Adrenal gland (tissue), 19 donors: ENCODE measurements around the gene SELENOK. TPM values are rescaled to one million over a fixed set of nuclear protein-coding genes. Genes with fewer than 3 reads are reported as not detected.

Experiments used
- DNase-seq, 7 donors: peaks; one replicate each; pipeline ENCODE4 v3.0.0-alpha.2; 2019 to 2020
- H3K27ac ChIP-seq, 5 donors: fragments of 200-600 bp; sonication (generic) in 4 of 5; 1 replicate in 3 of 5; 2 replicates in 2 of 5; pipeline versions ENCODE4 v1.5.1 to v1.8.0; 2016 to 2020; ENCODE audit warnings: mild to moderate bottlenecking in 1 of 5
- H3K27me3 ChIP-seq: fragments of 200-600 bp; 2 replicates; pipeline ENCODE4 v1.8.0; 2021
- H3K36me3 ChIP-seq, 2 donors: fragments of 200-600 bp; replicated peaks in 1 of 2; 1 replicate in 1 of 2; 2 replicates in 1 of 2; pipeline versions ENCODE4 v1.5.1 to v1.8.0; 2018 to 2022
- H3K4me1 ChIP-seq, 2 donors: fragments of 200-600 bp; replicated peaks in 1 of 2; 1 replicate in 1 of 2; 2 replicates in 1 of 2; pipeline versions ENCODE4 v1.5.1 to v1.8.0; 2018 to 2021
- H3K4me3 ChIP-seq, 4 donors: fragments of 200-600 bp; sonication (generic) in 3 of 4; one replicate each; pipeline ENCODE4 v1.5.1; 2016 to 2018
- H3K9me3 ChIP-seq, 3 donors: fragments of 200-600 bp; sonication (generic) in 1 of 3; replicated peaks in 1 of 3; 1 replicate in 2 of 3; 2 replicates in 1 of 3; pipeline versions ENCODE4 v1.5.1 to v1.8.0; 2016 to 2021
- CTCF ChIP-seq, 6 experiments: fragments of 450-650 bp in 4 of 6; fragments of 200-600 bp in 2 of 6; sonication (generic) in 1 of 6; IDR thresholded peaks; 1 replicate in 5 of 6; 2 replicates in 1 of 6; pipeline versions ENCODE4 v1.5.1 to v1.8.0; 2016 to 2021; ENCODE audit warnings: antibody characterized with exemption in 6 of 6, mild to moderate bottlenecking in 2 of 6, moderate library complexity in 1 of 6
- POLR2A ChIP-seq, 2 donors: fragments of 450-650 bp; IDR thresholded peaks; one replicate each; pipeline ENCODE4 v1.6.1; 2017; ENCODE audit warnings: antibody characterized with exemption in 2 of 2, mild to moderate bottlenecking in 2 of 2, moderate library complexity in 1 of 2
- WGBS, 4 donors: extraction: QIAGEN DNeasy Blood & Tissue Kit in 2 of 4; methylation state at CpG; one replicate each; pipeline versions ENCODE4 v1.1.5 to v1.1.7; 2013 to 2017; 5-methylcytosine and 5-hydroxymethylcytosine counted together
- intact Hi-C, 2 donors: fragments of 100-400 bp; cut with DNase I; formaldehyde crosslinking; loops; one replicate each; pipeline versions ENCODE4 v1.14.1 to v1.15.0; 2022 to 2023
- long read RNA-seq, 10 donors: library from polyadenylated mRNA in 3 of 10; unstranded in 2 of 10; stranded (forward) in 1 of 10; transcript quantifications; one replicate each; pipeline ENCODE4 v2.0.0 and lab custom pipeline, GENCODE V29; 2021 to 2026
- polyA plus RNA-seq, 3 donors: library from polyadenylated mRNA; stranded (reverse); fragments of 200-250 nt in 2 of 3; fragments of 350-450 nt in 1 of 3; fragmentation: Illumina TruSeq in 1 of 3; extraction: RNeasy Lipid Tissue Mini Kit (QIAGEN cat#74804) in 1 of 3; gene quantifications; one replicate each; pipeline ENCODE4 v1.2.3, GENCODE V29; 2013 to 2014
- total RNA-seq, 9 donors: library from RNA; depleted of rRNA in 4 of 9; stranded (reverse); fragments of >200 nt in 4 of 9; fragments of 120-200 nt in 1 of 9; fragmentation: NEBNext Ultra II Directional in 1 of 9; extraction: Animal tissue kit (Norgen Biotek cat#: 25700) in 1 of 9; gene quantifications; one replicate each; pipeline versions ENCODE4 v1.1.0 to v1.2.4, GENCODE V29; 2013 to 2023
- donor health status: healthy with polysubstance abuse.
- donor health status: Bipolar disorder and iron deficiency.
- donor health status: DM: yes; HTN: yes; CAD: no.
- donor health status: DM: no; HTN: no; CAD: no.
- donor health status: DM: no; HTN: no; CAD: no.
- donor health status: DM: yes; HTN: yes; CAD: no.

The SELENOK gene
- 100 to 1,000 TPM in 1 of 9 donors, 10 to 100 TPM in 8; 36.2 to 116 (median 59.7) TPM for total RNA-seq
- 100 to 1,000 TPM; 112 to 203 (median 123) TPM for polyA plus RNA-seq
- long read RNA-seq, donor 1, transcript SELENOK-204 (5 exons, 1,633 nt), result major isoform, 131 of 160 reads
- long read RNA-seq, donor 1, partial matches to known transcripts, result 25 of 160 reads
- long read RNA-seq, donor 1, other reads (novel, unspliced or antisense), result 0 of 160 reads
- long read RNA-seq, donor 2, transcript SELENOK-204 (5 exons, 1,633 nt), result major isoform, 83 of 104 reads
- long read RNA-seq, donor 2, partial matches to known transcripts, result 17 of 104 reads
- long read RNA-seq, donor 2, other reads (novel, unspliced or antisense), result 0 of 104 reads
- long read RNA-seq, donor 3, transcript SELENOK-204 (5 exons, 1,633 nt), result major isoform, 136 of 157 reads
- long read RNA-seq, donor 3, partial matches to known transcripts, result 13 of 157 reads
- long read RNA-seq, donor 3, other reads (novel, unspliced or antisense), result 0 of 157 reads
- long read RNA-seq, donor 4, transcript SELENOK-204 (5 exons, 1,633 nt), result major isoform, 68 of 70 reads
- long read RNA-seq, donor 4, partial matches to known transcripts, result 0 of 70 reads
- long read RNA-seq, donor 4, other reads (novel, unspliced or antisense), result 1 of 70 reads
- long read RNA-seq, donor 5, transcript SELENOK-204 (5 exons, 1,633 nt), result major isoform, 108 of 112 reads
- long read RNA-seq, donor 5, partial matches to known transcripts, result 2 of 112 reads
- long read RNA-seq, donor 5, other reads (novel, unspliced or antisense), result 1 of 112 reads
- long read RNA-seq, donor 6, transcript SELENOK-204 (5 exons, 1,633 nt), result major isoform, 38 of 42 reads
- long read RNA-seq, donor 6, partial matches to known transcripts, result 1 of 42 reads
- long read RNA-seq, donor 6, other reads (novel, unspliced or antisense), result 3 of 42 reads
- long read RNA-seq, donor 7, transcript SELENOK-204 (5 exons, 1,633 nt), result major isoform, 71 of 79 reads
- long read RNA-seq, donor 7, partial matches to known transcripts, result 5 of 79 reads
- long read RNA-seq, donor 7, other reads (novel, unspliced or antisense), result 0 of 79 reads
- long read RNA-seq, donor 8, transcript SELENOK-204 (5 exons, 1,633 nt), result major isoform, 148 of 171 reads
- long read RNA-seq, donor 8, transcript SELENOK-203 (5 exons, 611 nt), result minor isoform, 5 of 171 reads
- long read RNA-seq, donor 8, partial matches to known transcripts, result 14 of 171 reads
- long read RNA-seq, donor 8, other reads (novel, unspliced or antisense), result 0 of 171 reads
- long read RNA-seq, donor 9, transcript SELENOK-204 (5 exons, 1,633 nt), result major isoform, 65 of 78 reads
- long read RNA-seq, donor 9, partial matches to known transcripts, result 10 of 78 reads
- long read RNA-seq, donor 9, other reads (novel, unspliced or antisense), result 0 of 78 reads
- long read RNA-seq, donor 10, transcript SELENOK-204 (5 exons, 1,633 nt), result major isoform, 47 of 52 reads
- long read RNA-seq, donor 10, partial matches to known transcripts, result 5 of 52 reads
- long read RNA-seq, donor 10, other reads (novel, unspliced or antisense), result 0 of 52 reads

DNA sequence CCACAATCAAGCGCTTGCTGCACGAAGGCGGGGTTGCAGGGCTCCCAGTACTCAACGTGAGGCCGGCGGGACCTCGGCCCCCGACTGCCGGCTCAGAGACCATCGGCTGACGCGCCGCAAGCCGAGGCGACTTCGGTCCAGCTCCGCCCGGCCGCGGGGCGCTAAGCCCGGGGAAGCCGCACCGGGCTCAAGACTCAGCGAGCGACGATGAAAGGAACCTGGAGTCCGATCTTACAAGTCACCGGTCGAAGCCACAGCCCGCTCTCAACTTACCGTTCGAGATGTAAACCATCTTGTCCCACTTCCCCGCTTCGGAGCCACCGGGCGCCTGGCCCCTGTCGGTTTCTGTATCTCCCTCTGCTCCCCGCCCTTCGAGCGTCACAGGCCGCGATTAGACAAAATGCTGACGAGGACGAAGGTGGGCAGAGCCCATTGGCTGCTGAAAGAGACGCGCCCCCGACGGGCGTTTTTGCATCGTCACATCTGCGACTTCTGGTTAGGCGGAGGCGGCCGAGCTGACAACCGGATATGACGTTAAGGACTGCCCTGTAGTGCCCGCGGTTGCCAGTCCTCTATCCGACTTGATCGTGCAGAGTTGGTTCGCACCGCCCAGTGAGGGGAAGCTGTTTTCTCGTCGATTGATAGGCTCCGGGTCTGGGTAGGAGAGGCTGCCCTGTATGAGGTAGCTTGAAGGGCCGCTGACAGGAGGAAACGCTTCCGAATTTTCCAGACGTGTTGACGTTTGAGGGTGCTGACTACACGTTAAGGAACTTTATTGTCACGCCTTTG lies at the start of gene SELENOK:
TSS of gene SELENOK (minus strand) at position 363 of the 789 bp plus-strand sequence.
- no peaks in the 10 kb centered on the region for H3K27me3 ChIP-seq
- H3K27ac ChIP-seq, result peak within 1 kb of the TSS; percentile 41 to 97 (median 89)
- peak; percentile 98 to 100 (median 99) for DNase-seq
- peak within 1 kb of the TSS; percentile 31 to 97 (median 84) for H3K4me3 ChIP-seq
- TF ChIP-seq CTCF (IDR thresholded peaks at IDR 0.05), result no peak
- TF ChIP-seq POLR2A (IDR thresholded peaks at IDR 0.05), result peak; percentile 93 to 99
- H3K4me1 ChIP-seq, result peaks cover 7 to 22% of the 10 kb centered on the region in 2 donors
- H3K36me3 ChIP-seq, result peaks cover 0 to 4% of the 10 kb centered on the region in 2 donors
- H3K9me3 ChIP-seq, result no peaks in the 10 kb centered on the region
- intact Hi-C loops, result no loop called here
- 0 to 1% (median 0%) methylated on average over 23 to 73 of the region's 73 CpGs for WGBS, 4 donors

GRCh38 chr3:53941184-53941583 lies 49.5 kb upstream of the SELENOK start:
- intact Hi-C loops, result no loop called here

DNA sequence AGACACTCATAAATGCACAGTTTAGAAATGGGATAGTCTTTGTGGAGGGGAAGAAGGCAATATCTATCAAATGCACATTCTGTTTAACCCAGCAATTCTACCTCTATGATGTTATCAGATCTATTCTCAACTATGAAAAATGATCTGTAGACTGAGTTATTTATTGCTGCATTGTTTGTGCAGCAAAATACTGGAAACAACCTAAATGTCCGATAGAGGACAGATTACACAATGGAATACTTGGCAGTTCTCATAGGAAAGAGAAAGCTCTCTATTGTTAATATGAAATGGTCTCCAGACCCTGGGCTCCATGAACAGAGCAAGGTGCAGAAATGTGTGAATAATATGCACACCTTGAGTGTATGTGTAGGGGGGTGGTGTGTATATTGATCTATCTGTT lies 49.0 kb upstream of the SELENOK start:
- H3K27ac ChIP-seq, result no peak overlapping the region
- TF ChIP-seq POLR2A (IDR thresholded peaks at IDR 0.05) (no peak), CTCF (IDR thresholded peaks at IDR 0.05) (no peak)
- no peaks in the 10 kb centered on the region for H3K4me1 ChIP-seq
- DNase-seq, result no peak
- 17 to 26% (median 18%) methylated on average over 1 of the region's 1 CpG for WGBS, 4 donors
- no peak overlapping the region for H3K4me3 ChIP-seq
- H3K36me3 ChIP-seq, result no peaks in the 10 kb centered on the region
- H3K9me3 ChIP-seq, result no peaks in the 10 kb centered on the region
- H3K27me3 ChIP-seq, result peaks cover 9% of the 10 kb centered on the region
- intact Hi-C loops, result no loop called here

More at GRCh38 chr3:53941184-53941583, 49.5 kb upstream of the SELENOK start:
- H3K27me3 ChIP-seq, result peaks cover 11% of the 10 kb centered on the region
- no peak overlapping the region for H3K4me3 ChIP-seq
- H3K4me1 ChIP-seq, result no peaks in the 10 kb centered on the region
- H3K36me3 ChIP-seq, result no peaks in the 10 kb centered on the region
- H3K27ac ChIP-seq, result no peak overlapping the region
- TF ChIP-seq POLR2A (IDR thresholded peaks at IDR 0.05) (no peak), CTCF (IDR thresholded peaks at IDR 0.05) (no peak)
- H3K9me3 ChIP-seq, result no peaks in the 10 kb centered on the region
- DNase-seq, result no peak
- 51 to 58% (median 55%) methylated on average over 6 of the region's 6 CpGs for WGBS, 4 donors
